Activated CD8-positive, alpha-beta memory T cell treated with anti-CD3 and anti-CD28 coated beads for 48 hours (primary cell): ENCODE results near the gene ANGPTL8.

Source experiments
- DNase-seq, 3 experiments: peaks; one replicate each; pipeline ENCODE4 v3.0.0-alpha.2; 2020; ENCODE audit warnings: low read depth in 2 of 3, low spot score in 2 of 3

Gene ANGPTL8

GRCh38 chr19:11236324-11237301, 2.8 kb upstream of the ANGPTL8 start:
- DNase-seq, result no peak

GRCh38 chr19:11237321-11237720, 2.1 kb upstream of the ANGPTL8 start:
- no peak for DNase-seq

- no peak for DNase-seq
These were observed 1.4 kb upstream of the ANGPTL8 start for GRCh38 chr19:11238041-11238440.

GRCh38 chr19:11238781-11239376, 540 bp upstream of the ANGPTL8 start:
- no peak for DNase-seq

- no peak for DNase-seq
These were observed 607 bp downstream of the ANGPTL8 start for GRCh38 chr19:11240008-11240444.

GRCh38 chr19:11242025-11242424, 2.6 kb downstream of the ANGPTL8 start:
- DNase-seq, result no peak

- peak; percentile 66 to 91 (median 90) for DNase-seq
These were observed 3.7 kb downstream of the ANGPTL8 start for GRCh38 chr19:11242864-11243797.

GRCh38 chr19:11243798-11244169, 4.4 kb downstream of the ANGPTL8 start:
- no peak for DNase-seq

GRCh38 chr19:11244846-11245589, 5.6 kb downstream of the ANGPTL8 start:
- DNase-seq, result no peak

- no peak for DNase-seq
These were observed 7.5 kb downstream of the ANGPTL8 start for GRCh38 chr19:11246941-11247340.

- DNase-seq, result no peak
These were observed 8.0 kb downstream of the ANGPTL8 start for GRCh38 chr19:11247391-11247790.

- DNase-seq, result no peak
These were observed 8.5 kb downstream of the ANGPTL8 start for GRCh38 chr19:11247934-11248333.

- no peak for DNase-seq
These were observed 9.4 kb downstream of the ANGPTL8 start for GRCh38 chr19:11248852-11249251.

GRCh38 chr19:11251217-11251616, 11.8 kb downstream of the ANGPTL8 start:
- no peak for DNase-seq

- no peak for DNase-seq
These were observed 12.4 kb downstream of the ANGPTL8 start for GRCh38 chr19:11251650-11252314.

- DNase-seq, result no peak
These were observed 13.4 kb downstream of the ANGPTL8 start for GRCh38 chr19:11252665-11253355.

- DNase-seq, result no peak
These were observed 15.2 kb downstream of the ANGPTL8 start for GRCh38 chr19:11254666-11255065.

- no peak for DNase-seq
These were observed 16.8 kb downstream of the ANGPTL8 start for GRCh38 chr19:11256189-11256588.

- DNase-seq, result no peak
These were observed 18.5 kb downstream of the ANGPTL8 start for GRCh38 chr19:11257846-11258380.
